HG03432 (cell line): Measurements from ENCODE around the gene STKLD1.
A peak's percentile ranks its signal among the peaks of the same experiment; 100 is the strongest.

Source experiments
- ATAC-seq: cut with Tn5 transposase; IDR thresholded peaks from one replicate; pipeline ENCODE4 v1.9.1; 2021; ENCODE audit warnings: mild to moderate bottlenecking, moderate library complexity; ENCODE audit not compliant: unreplicated experiment

The STKLD1 gene

GRCh38 chr9:133344979-133345378 lies 31.2 kb upstream of the STKLD1 start:
- no peak for ATAC-seq

- ATAC-seq = no peak
These were observed 30.6 kb upstream of the STKLD1 start for GRCh38 chr9:133345596-133345995.

- no peak for ATAC-seq
These were observed 30.0 kb upstream of the STKLD1 start for GRCh38 chr9:133346021-133346785.

- peak; percentile 35 for ATAC-seq
These were observed 28.6 kb upstream of the STKLD1 start for GRCh38 chr9:133347515-133347984.

- ATAC-seq = peak; percentile 70
These were observed 28.0 kb upstream of the STKLD1 start, which contains the start of the genes MED22 and RPL7A for GRCh38 chr9:133347985-133348717. MED22 (minus strand) TSS chr9:133348131; CDS start chr9:133346662, 1,469 bp downstream. RPL7A (plus strand) TSS chr9:133348218; CDS start chr9:133348244, 26 bp downstream.

- no peak for ATAC-seq
These were observed 27.2 kb upstream of the STKLD1 start for GRCh38 chr9:133348718-133349573.

GRCh38 chr9:133349965-133350616 lies 26.1 kb upstream of the STKLD1 start:
- no peak for ATAC-seq

GRCh38 chr9:133351526-133351907 lies 24.6 kb upstream of the STKLD1 start:
- ATAC-seq = no peak

GRCh38 chr9:133351908-133352634 lies 24.1 kb upstream of the STKLD1 start:
- ATAC-seq = no peak

GRCh38 chr9:133352635-133353340 lies 23.4 kb upstream of the STKLD1 start:
- ATAC-seq = no peak

- ATAC-seq = no peak
These were observed 22.6 kb upstream of the STKLD1 start for GRCh38 chr9:133353548-133353947.

- no peak for ATAC-seq
These were observed 21.4 kb upstream of the STKLD1 start for GRCh38 chr9:133354766-133355165.

GRCh38 chr9:133355881-133356357 lies 20.2 kb upstream of the STKLD1 start:
- ATAC-seq = peak; percentile 28

GRCh38 chr9:133356391-133357091 lies 19.6 kb upstream of the STKLD1 start, which contains the start of the genes SURF1 and SURF2:
SURF1 (minus strand) TSS chr9:133356487; CDS start chr9:133356453, 34 bp downstream.
SURF2 (plus strand) TSS chr9:133356550; CDS start chr9:133356593, 43 bp downstream.
- ATAC-seq = peak; percentile 66

- ATAC-seq = no peak
These were observed 18.5 kb upstream of the STKLD1 start for GRCh38 chr9:133357656-133358055.

- no peak for ATAC-seq
These were observed 16.6 kb upstream of the STKLD1 start for GRCh38 chr9:133359399-133360175.
